HT-29 (cell line): ENCODE results near the gene RIPPLY1. TPM values are rescaled to one million over a fixed set of nuclear protein-coding genes. Genes with fewer than 3 reads are reported as not detected.
"Not testable (repeated sequence)": the region's sequence is repeated elsewhere in the genome, so short reads cannot be mapped to it uniquely, and the experiment has no call there.

ENCODE experiments used
- DNase-seq: peaks from one replicate; pipeline ENCODE4 v3.0.0-alpha.2; 2015; ENCODE audit warnings: low spot score
- total RNA-seq: library from RNA; depleted of rRNA; stranded (reverse); fragments of >200 nt; shearing (Covaris generic); gene quantifications from 2 replicates; pipeline ENCODE4 v1.2.3, GENCODE V29; 2014

RIPPLY1 gene
- total RNA-seq, 1 experiment from 2014 or later = 0.28 TPM

GRCh38 chrX:106912864-106913263, 9.7 kb upstream of the RIPPLY1 start:
- DNase-seq = no peak

GRCh38 chrX:106906361-106906760, 3.2 kb upstream of the RIPPLY1 start:
- DNase-seq = peak; percentile 46

GRCh38 chrX:106905064-106905708, 2.0 kb upstream of the RIPPLY1 start:
- DNase-seq = no peak

- no peak for DNase-seq
Observed at GRCh38 chrX:106903856-106904528, 851 bp upstream of the RIPPLY1 start.

- no peak for DNase-seq
Observed at GRCh38 chrX:106902684-106903083, 457 bp downstream of the RIPPLY1 start.

GRCh38 chrX:106901781-106902219, 1.3 kb downstream of the RIPPLY1 start:
- no peak for DNase-seq

GRCh38 chrX:106901341-106901740, 1.8 kb downstream of the RIPPLY1 start:
- no peak for DNase-seq

GRCh38 chrX:106899841-106900240, 3.3 kb downstream of the RIPPLY1 start:
- DNase-seq = no peak

GRCh38 chrX:106899276-106899675, 3.9 kb downstream of the RIPPLY1 start:
- DNase-seq = no peak

GRCh38 chrX:106898462-106898861, 4.7 kb downstream of the RIPPLY1 start:
- peak; percentile 89 for DNase-seq

GRCh38 chrX:106897259-106897658, 5.9 kb downstream of the RIPPLY1 start:
- DNase-seq = no peak

GRCh38 chrX:106894978-106895452, 8.1 kb downstream of the RIPPLY1 start:
- DNase-seq = peak; percentile 64

- peak; percentile 89 for DNase-seq
Observed at GRCh38 chrX:106894392-106894909, 8.7 kb downstream of the RIPPLY1 start.

GRCh38 chrX:106891762-106892460, 11.2 kb downstream of the RIPPLY1 start:
- no peak for DNase-seq

GRCh38 chrX:106889468-106889867, 13.7 kb downstream of the RIPPLY1 start:
- no peak for DNase-seq

- DNase-seq = no peak
Observed at GRCh38 chrX:106875151-106875550, 28.0 kb downstream of the RIPPLY1 start.

GRCh38 chrX:106874075-106874474, 29.1 kb downstream of the RIPPLY1 start:
- DNase-seq = peak; percentile 71

GRCh38 chrX:106872796-106873195, 30.3 kb downstream of the RIPPLY1 start:
- not testable (repeated sequence) for DNase-seq

- no peak for DNase-seq
Observed at GRCh38 chrX:106863697-106864096, 39.4 kb downstream of the RIPPLY1 start.

GRCh38 chrX:106862972-106863688, 40.0 kb downstream of the RIPPLY1 start:
- DNase-seq = peak; percentile 68
